NCI-H2029 treated with DMSO at 0.1 percent for 48 hours (cell line): ENCODE results near the gene CCNK.

Source experiments
- DNase-seq: peaks from one replicate; lab custom pipeline; 2025; lab: John Stamatoyannopoulos, UW

Gene CCNK

GRCh38 chr14:99519931-99520421 lies 38.8 kb downstream of the CCNK start:
- no peak for DNase-seq

- no peak for DNase-seq
Observed at GRCh38 chr14:99520571-99521081, 39.4 kb downstream of the CCNK start.

- no peak for DNase-seq
Observed at GRCh38 chr14:99521176-99522024, 40.2 kb downstream of the CCNK start.

GRCh38 chr14:99522025-99522401 lies 40.8 kb downstream of the CCNK start:
- DNase-seq, result no peak

GRCh38 chr14:99522457-99522891 lies 41.3 kb downstream of the CCNK start:
- DNase-seq, result no peak

GRCh38 chr14:99522934-99523703 lies 41.9 kb downstream of the CCNK start:
- DNase-seq, result no peak

- DNase-seq, result no peak
Observed at GRCh38 chr14:99523704-99524055, 42.5 kb downstream of the CCNK start.

GRCh38 chr14:99524091-99524661 lies 43.0 kb downstream of the CCNK start:
- DNase-seq, result peak; percentile 3

GRCh38 chr14:99524804-99525698 lies 43.8 kb downstream of the CCNK start:
- DNase-seq, result no peak

GRCh38 chr14:99525699-99526080 lies 44.5 kb downstream of the CCNK start:
- DNase-seq, result no peak

GRCh38 chr14:99527026-99527425 lies 45.8 kb downstream of the CCNK start:
- no peak for DNase-seq

- no peak for DNase-seq
Observed at GRCh38 chr14:99527427-99528076, 46.3 kb downstream of the CCNK start.

GRCh38 chr14:99529899-99530298 lies 48.7 kb downstream of the CCNK start:
- no peak for DNase-seq

- no peak for DNase-seq
Observed at GRCh38 chr14:99530407-99531155, 49.4 kb downstream of the CCNK start.

GRCh38 chr14:99531251-99532096 lies 50.3 kb downstream of the CCNK start:
- DNase-seq, result no peak

GRCh38 chr14:99532310-99532709 lies 51.1 kb downstream of the CCNK start:
- no peak for DNase-seq

GRCh38 chr14:99534333-99534732 lies 53.1 kb downstream of the CCNK start:
- no peak for DNase-seq

GRCh38 chr14:99534863-99535262 lies 53.7 kb downstream of the CCNK start:
- DNase-seq, result no peak

GRCh38 chr14:99535448-99535847 lies 54.2 kb downstream of the CCNK start:
- no peak for DNase-seq
